Fibroblast of lung (primary cell): ENCODE measurements around the gene ITIH1. TPM values are rescaled to one million over a fixed set of nuclear protein-coding genes. Genes with fewer than 3 reads are reported as not detected.

ENCODE experiments used
- DNase-seq, 2 donors: peaks; one replicate each; pipeline versions ENCODE4 v3.0.0 to v3.0.0-alpha.2; 2010; ENCODE audit warnings: low read depth in 2 of 2
- H2AFZ ChIP-seq: 2 replicates; pipeline ENCODE4 v1.5.1; 2012; ENCODE audit warnings: low read length, control low read depth, inconsistent platforms
- H3K27ac ChIP-seq: 2 replicates; pipeline ENCODE4 v1.5.1; 2011; ENCODE audit warnings: low read length, control low read depth; ENCODE audit not compliant: insufficient read depth
- H3K27me3 ChIP-seq: 2 replicates; pipeline ENCODE4 v1.5.1; 2011; ENCODE audit warnings: mild to moderate bottlenecking, low read length; ENCODE audit not compliant: control insufficient read depth, insufficient read depth
- H3K36me3 ChIP-seq: 2 replicates; pipeline ENCODE4 v1.5.1; 2011; ENCODE audit warnings: low read length; ENCODE audit not compliant: control insufficient read depth, insufficient read depth
- H3K4me1 ChIP-seq: 2 replicates; pipeline ENCODE4 v1.5.1; 2011; ENCODE audit warnings: low read length; ENCODE audit not compliant: control insufficient read depth, insufficient read depth; ENCODE audit errors: extremely low read depth
- H3K4me2 ChIP-seq: 2 replicates; pipeline ENCODE4 v1.5.1; 2011; ENCODE audit warnings: low read length, control low read depth; ENCODE audit not compliant: insufficient read depth; ENCODE audit errors: extremely low read depth
- H3K4me3 ChIP-seq, 4 experiments: fragments of 200-600 bp in 1 of 4; sonication (generic) in 1 of 4; replicated peaks in 1 of 4; 2 replicates each; pipeline ENCODE4 v1.5.1; 2011 to 2016; ENCODE audit warnings: low read length in 4 of 4, low read depth in 3 of 4, mild to moderate bottlenecking in 3 of 4, control low read depth in 2 of 4, inconsistent platforms in 1 of 4, mixed read lengths in 1 of 4; ENCODE audit not compliant: insufficient read depth in 1 of 4; ENCODE audit errors: control extremely low read depth in 1 of 4
- H3K79me2 ChIP-seq: 2 replicates; pipeline ENCODE4 v1.5.1; 2012; ENCODE audit warnings: mild to moderate bottlenecking, low read length, inconsistent platforms; ENCODE audit not compliant: control insufficient read depth, insufficient read depth
- H3K9ac ChIP-seq: 2 replicates; pipeline ENCODE4 v1.5.1; 2011; ENCODE audit warnings: mild to moderate bottlenecking, low read length, control low read depth; ENCODE audit not compliant: insufficient read depth
- H3K9me3 ChIP-seq: 2 replicates; pipeline ENCODE4 v1.5.1; 2012; ENCODE audit warnings: low read depth, low read length; ENCODE audit not compliant: control insufficient read depth, insufficient read depth
- H4K20me1 ChIP-seq: 2 replicates; pipeline ENCODE4 v1.5.1; 2011; ENCODE audit warnings: low read length; ENCODE audit not compliant: control insufficient read depth, insufficient read depth; ENCODE audit errors: extremely low read depth
- CTCF ChIP-seq, 2 donors: IDR thresholded peaks in 1 of 2; conservative IDR thresholded peaks in 1 of 2; 1 replicate in 1 of 2; 2 replicates in 1 of 2; pipeline ENCODE4 v1.5.1; 2011 to 2012; ENCODE audit warnings: low read length in 2 of 2, control low read depth in 1 of 2, inconsistent platforms in 1 of 2, low read depth in 1 of 2, mild to moderate bottlenecking in 1 of 2
- EZH2 ChIP-seq: IDR thresholded peaks from 2 replicates; pipeline ENCODE4 v1.5.1; 2012; ENCODE audit warnings: low read length, control low read depth, mild to moderate bottlenecking; ENCODE audit errors: missing control alignments
- polyA plus RNA-seq, 2 donors: library from polyadenylated mRNA; depleted of rRNA in 1 of 2; stranded (reverse) in 1 of 2; unstranded in 1 of 2; fragments of >200 nt; gene quantifications; 2 replicates each; pipeline ENCODE4 v1.2.1, GENCODE V29; 2011 to 2012; ENCODE audit warnings: missing spikeins in 1 of 2
- total RNA-seq: library from RNA; depleted of rRNA; stranded (reverse); fragments of >200 nt; gene quantifications from 2 replicates; pipeline ENCODE4 v1.2.1, GENCODE V29; 2014

ITIH1 gene
- total and polyA plus RNA-seq, 2 donors (not counting 1 experiment from before 2014, with no cell fraction given): not detected

- no peak overlapping the region for H2AFZ ChIP-seq
- peak in 1 of 2 donors; percentile 34 for DNase-seq
- no peaks in the 10 kb centered on the region for H4K20me1 ChIP-seq
- H3K27ac ChIP-seq: no peak overlapping the region
- H3K79me2 ChIP-seq: no peaks in the 10 kb centered on the region
- H3K9me3 ChIP-seq: no peaks in the 10 kb centered on the region
- peaks cover 11% of the 10 kb centered on the region for H3K4me1 ChIP-seq
- H3K27me3 ChIP-seq: no peaks in the 10 kb centered on the region
- TF ChIP-seq EZH2 (no peak), CTCF (conservative IDR thresholded peaks at IDR 0.05 in 1 of 2, IDR thresholded peaks at IDR 0.05 in 1 of 2; ENCODE audit: low read depth in 1 of 2, low read length in 2 of 2) (no peak)
- no peak overlapping the region for H3K4me2 ChIP-seq
- no peaks in the 10 kb centered on the region for H3K36me3 ChIP-seq
- H3K9ac ChIP-seq: no peak overlapping the region
- no peak overlapping the region for H3K4me3 ChIP-seq
Measured at GRCh38 chr3:52827441-52827840, 50.0 kb downstream of the ITIH1 start.

GRCh38 chr3:52827866-52828376 is 50.5 kb downstream of the ITIH1 start:
- no peaks in the 10 kb centered on the region for H3K79me2 ChIP-seq
- H4K20me1 ChIP-seq: no peaks in the 10 kb centered on the region
- TF ChIP-seq CTCF (conservative IDR thresholded peaks at IDR 0.05 in 1 of 2, IDR thresholded peaks at IDR 0.05 in 1 of 2; ENCODE audit: low read depth in 1 of 2, low read length in 2 of 2): no peak
- no peak for TF ChIP-seq EZH2
- no peaks in the 10 kb centered on the region for H3K9me3 ChIP-seq
- no peak overlapping the region for H3K4me2 ChIP-seq
- no peaks in the 10 kb centered on the region for H3K36me3 ChIP-seq
- H3K27ac ChIP-seq: no peak overlapping the region
- DNase-seq: no peak
- H3K4me1 ChIP-seq: peaks cover 11% of the 10 kb centered on the region
- no peak overlapping the region for H2AFZ ChIP-seq
- no peak overlapping the region for H3K9ac ChIP-seq
- no peak overlapping the region for H3K4me3 ChIP-seq
- H3K27me3 ChIP-seq: no peaks in the 10 kb centered on the region

- Histone ChIP-seq H2AFZ (no peak overlapping the region), H3K4me1 (peaks cover 11% of the 10 kb centered on the region), H3K9ac (no peak overlapping the region), H3K36me3 (no peaks in the 10 kb centered on the region), H3K27me3 (no peaks in the 10 kb centered on the region), H3K27ac (no peak overlapping the region), H3K9me3 (no peaks in the 10 kb centered on the region), H3K4me3 (no peak overlapping the region), H3K4me2 (no peak overlapping the region), H4K20me1 (no peaks in the 10 kb centered on the region), H3K79me2 (no peaks in the 10 kb centered on the region)
- DNase-seq: no peak
- TF ChIP-seq CTCF (conservative IDR thresholded peaks at IDR 0.05 in 1 of 2, IDR thresholded peaks at IDR 0.05 in 1 of 2; ENCODE audit: low read depth in 1 of 2, low read length in 2 of 2) (no peak), EZH2 (no peak)
Measured at GRCh38 chr3:52829482-52829881, 52.1 kb downstream of the ITIH1 start.
